Stomach (tissue), 4 donors: ENCODE data around the gene SMOC2.

Experiments
- EP300 ChIP-seq: sonication (generic); formaldehyde crosslinking; IDR thresholded peaks from one replicate; pipeline ENCODE4 v1.6.1; 2017; ENCODE audit warnings: antibody characterized with exemption
- TF ChIP-seq, protein P1 (sequence below), 7 experiments: fragments of 450-650 bp in 4 of 7; fragments of 200-600 bp in 3 of 7; sonication (generic) in 3 of 7; IDR thresholded peaks; one replicate each; pipeline ENCODE4 v1.5.1; 2016 to 2019; ENCODE audit warnings: antibody characterized with exemption in 7 of 7, control low read depth in 2 of 7, mild to moderate bottlenecking in 1 of 7

DNA sequence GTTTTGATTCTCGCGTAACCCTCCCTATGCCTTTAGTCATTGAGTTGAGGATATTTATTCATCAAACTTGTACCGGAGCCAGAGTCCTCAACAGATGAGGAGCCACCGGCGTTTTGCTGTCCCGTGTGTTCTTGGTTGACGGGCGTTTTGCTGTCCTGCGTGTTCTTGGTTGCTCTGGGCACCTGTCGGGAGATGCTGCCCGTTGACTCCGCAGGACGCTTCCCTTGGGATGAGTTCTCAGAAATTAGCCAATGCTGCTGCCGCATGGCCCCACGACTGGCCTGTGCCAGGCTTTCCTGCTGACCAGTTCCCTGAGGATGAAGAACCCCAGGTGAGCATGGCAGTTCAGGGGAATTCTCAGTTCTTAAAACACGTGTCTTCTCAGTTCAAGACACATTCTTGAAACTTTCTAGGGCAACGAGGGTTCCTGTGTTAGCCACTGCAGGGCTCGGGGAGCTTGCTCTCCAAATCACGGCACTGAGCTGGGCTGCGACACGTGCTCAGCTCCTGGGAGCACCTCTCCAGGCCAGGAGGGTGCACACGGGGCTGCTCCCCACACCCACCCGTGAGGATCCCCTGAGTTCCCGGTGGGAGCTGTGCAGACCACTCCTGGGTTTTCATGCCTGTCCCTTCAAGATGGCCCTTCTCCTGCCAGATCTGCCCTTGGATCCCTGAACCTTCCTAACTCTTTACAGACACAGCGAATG lies 265.6 kb downstream of the SMOC2 start:
- TF ChIP-seq, protein P1, sequence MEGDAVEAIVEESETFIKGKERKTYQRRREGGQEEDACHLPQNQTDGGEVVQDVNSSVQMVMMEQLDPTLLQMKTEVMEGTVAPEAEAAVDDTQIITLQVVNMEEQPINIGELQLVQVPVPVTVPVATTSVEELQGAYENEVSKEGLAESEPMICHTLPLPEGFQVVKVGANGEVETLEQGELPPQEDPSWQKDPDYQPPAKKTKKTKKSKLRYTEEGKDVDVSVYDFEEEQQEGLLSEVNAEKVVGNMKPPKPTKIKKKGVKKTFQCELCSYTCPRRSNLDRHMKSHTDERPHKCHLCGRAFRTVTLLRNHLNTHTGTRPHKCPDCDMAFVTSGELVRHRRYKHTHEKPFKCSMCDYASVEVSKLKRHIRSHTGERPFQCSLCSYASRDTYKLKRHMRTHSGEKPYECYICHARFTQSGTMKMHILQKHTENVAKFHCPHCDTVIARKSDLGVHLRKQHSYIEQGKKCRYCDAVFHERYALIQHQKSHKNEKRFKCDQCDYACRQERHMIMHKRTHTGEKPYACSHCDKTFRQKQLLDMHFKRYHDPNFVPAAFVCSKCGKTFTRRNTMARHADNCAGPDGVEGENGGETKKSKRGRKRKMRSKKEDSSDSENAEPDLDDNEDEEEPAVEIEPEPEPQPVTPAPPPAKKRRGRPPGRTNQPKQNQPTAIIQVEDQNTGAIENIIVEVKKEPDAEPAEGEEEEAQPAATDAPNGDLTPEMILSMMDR (IDR thresholded peaks at IDR 0.05): no peak
- no peak for TF ChIP-seq EP300
